Measurements from ENCODE around the gene PPIL4.
"Not testable (repeated sequence)": the region's sequence is repeated elsewhere in the genome, so short reads cannot be mapped to it uniquely, and the experiment has no call there.

The PPIL4 gene

DNA sequence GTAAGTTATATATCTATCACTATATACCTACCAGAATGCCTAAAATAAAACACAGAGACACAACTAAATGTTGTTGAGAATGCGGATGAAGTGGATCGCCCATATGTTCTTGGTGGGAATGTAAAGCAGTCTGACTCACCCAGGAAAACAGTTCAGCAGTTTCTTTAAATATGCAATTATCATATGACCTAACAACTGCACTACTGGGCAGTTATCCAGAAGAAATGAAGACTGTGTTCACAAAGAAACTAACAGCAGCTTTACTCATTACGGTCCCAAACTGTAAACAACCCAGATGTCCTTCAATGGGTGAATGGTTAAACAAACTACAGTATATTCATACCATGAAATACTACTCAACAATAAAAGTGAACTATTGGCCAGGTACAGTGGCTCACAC, 46.8 kb downstream of the PPIL4 start:
- H3K9ac ChIP-seq (ENCODE audit: low read length), result no peak overlapping the region
- no peak for DNase-seq
- no peaks in the 10 kb centered on the region for H4K20me1 ChIP-seq (ENCODE audit: insufficient read depth, low read length)
- H3K79me2 ChIP-seq (ENCODE audit: low read length), result no peaks in the 10 kb centered on the region
- H3F3A ChIP-seq (ENCODE audit: insufficient read depth, low read length), result no peaks in the 10 kb centered on the region
- H3K4me2 ChIP-seq (ENCODE audit: low read depth, low read length), result no peak overlapping the region
- H3K4me3 ChIP-seq (ENCODE audit: low read length), result no peak overlapping the region
- H3K27me3 ChIP-seq (replicated peaks; ENCODE audit: insufficient read depth, low read length), result no peaks in the 10 kb centered on the region
- no peaks in the 10 kb centered on the region for H3K9me3 ChIP-seq (replicated peaks; ENCODE audit: insufficient read depth, low read length)
- H3K9me2 ChIP-seq (replicated peaks; ENCODE audit: insufficient read depth, low read length), result no peaks in the 10 kb centered on the region
- H2AFZ ChIP-seq (ENCODE audit: low read length), result no peak overlapping the region
- TF ChIP-seq, protein P1, sequence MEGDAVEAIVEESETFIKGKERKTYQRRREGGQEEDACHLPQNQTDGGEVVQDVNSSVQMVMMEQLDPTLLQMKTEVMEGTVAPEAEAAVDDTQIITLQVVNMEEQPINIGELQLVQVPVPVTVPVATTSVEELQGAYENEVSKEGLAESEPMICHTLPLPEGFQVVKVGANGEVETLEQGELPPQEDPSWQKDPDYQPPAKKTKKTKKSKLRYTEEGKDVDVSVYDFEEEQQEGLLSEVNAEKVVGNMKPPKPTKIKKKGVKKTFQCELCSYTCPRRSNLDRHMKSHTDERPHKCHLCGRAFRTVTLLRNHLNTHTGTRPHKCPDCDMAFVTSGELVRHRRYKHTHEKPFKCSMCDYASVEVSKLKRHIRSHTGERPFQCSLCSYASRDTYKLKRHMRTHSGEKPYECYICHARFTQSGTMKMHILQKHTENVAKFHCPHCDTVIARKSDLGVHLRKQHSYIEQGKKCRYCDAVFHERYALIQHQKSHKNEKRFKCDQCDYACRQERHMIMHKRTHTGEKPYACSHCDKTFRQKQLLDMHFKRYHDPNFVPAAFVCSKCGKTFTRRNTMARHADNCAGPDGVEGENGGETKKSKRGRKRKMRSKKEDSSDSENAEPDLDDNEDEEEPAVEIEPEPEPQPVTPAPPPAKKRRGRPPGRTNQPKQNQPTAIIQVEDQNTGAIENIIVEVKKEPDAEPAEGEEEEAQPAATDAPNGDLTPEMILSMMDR (IDR thresholded peaks at IDR 0.05; ENCODE audit: low read length), result no peak
- TF ChIP-seq EZH2 (optimal IDR thresholded peaks at IDR 0.05; ENCODE audit: low read depth, low read length) (no peak), EZH2phosphoT487 (IDR thresholded peaks at IDR 0.05; ENCODE audit: low read length) (no peak)
- no peak overlapping the region for H3K27ac ChIP-seq (ENCODE audit: low read length)
- no peaks in the 10 kb centered on the region for H3K4me1 ChIP-seq (ENCODE audit: low read length)
- H3K36me3 ChIP-seq (replicated peaks; ENCODE audit: insufficient read depth, low read length), result no peaks in the 10 kb centered on the region

GRCh38 chr6:149497365-149497764, 48.5 kb downstream of the PPIL4 start:
- no peak for TF ChIP-seq EZH2phosphoT487 (IDR thresholded peaks at IDR 0.05; ENCODE audit: low read length)
- no peak for TF ChIP-seq EZH2 (optimal IDR thresholded peaks at IDR 0.05; ENCODE audit: low read depth, low read length)
- TF ChIP-seq, protein P1 (IDR thresholded peaks at IDR 0.05; ENCODE audit: low read length), result no peak
- no peaks in the 10 kb centered on the region for H3K9me3 ChIP-seq (replicated peaks; ENCODE audit: insufficient read depth, low read length)
- H2AFZ ChIP-seq (ENCODE audit: low read length), result no peak overlapping the region
- H3K4me3 ChIP-seq (ENCODE audit: low read length), result no peak overlapping the region
- no peak overlapping the region for H3K4me2 ChIP-seq (ENCODE audit: low read depth, low read length)
- H3K9ac ChIP-seq (ENCODE audit: low read length), result no peak overlapping the region
- H3K27ac ChIP-seq (ENCODE audit: low read length), result no peak overlapping the region
- no peaks in the 10 kb centered on the region for H3K27me3 ChIP-seq (replicated peaks; ENCODE audit: insufficient read depth, low read length)
- no peaks in the 10 kb centered on the region for H3F3A ChIP-seq (ENCODE audit: insufficient read depth, low read length)
- H3K36me3 ChIP-seq (replicated peaks; ENCODE audit: insufficient read depth, low read length), result no peaks in the 10 kb centered on the region
- no peaks in the 10 kb centered on the region for H3K79me2 ChIP-seq (ENCODE audit: low read length)
- no peaks in the 10 kb centered on the region for H3K4me1 ChIP-seq (ENCODE audit: low read length)
- no peak for DNase-seq
- H3K9me2 ChIP-seq (replicated peaks; ENCODE audit: insufficient read depth, low read length), result no peaks in the 10 kb centered on the region
- H4K20me1 ChIP-seq (ENCODE audit: insufficient read depth, low read length), result no peaks in the 10 kb centered on the region

GRCh38 chr6:149496597-149496996, 49.2 kb downstream of the PPIL4 start:
- not testable (repeated sequence) for H3K4me2 ChIP-seq (ENCODE audit: low read depth, low read length); H3K27me3 ChIP-seq (replicated peaks; ENCODE audit: insufficient read depth, low read length); H2AFZ ChIP-seq (ENCODE audit: low read length); H3K27ac ChIP-seq (ENCODE audit: low read length); DNase-seq; H3K9me3 ChIP-seq (replicated peaks; ENCODE audit: insufficient read depth, low read length); H3K79me2 ChIP-seq (ENCODE audit: low read length); H3K36me3 ChIP-seq (replicated peaks; ENCODE audit: insufficient read depth, low read length); H3K4me1 ChIP-seq (ENCODE audit: low read length); H4K20me1 ChIP-seq (ENCODE audit: insufficient read depth, low read length); H3K9me2 ChIP-seq (replicated peaks; ENCODE audit: insufficient read depth, low read length); H3K9ac ChIP-seq (ENCODE audit: low read length); H3F3A ChIP-seq (ENCODE audit: insufficient read depth, low read length); H3K4me3 ChIP-seq (ENCODE audit: low read length)

DNA sequence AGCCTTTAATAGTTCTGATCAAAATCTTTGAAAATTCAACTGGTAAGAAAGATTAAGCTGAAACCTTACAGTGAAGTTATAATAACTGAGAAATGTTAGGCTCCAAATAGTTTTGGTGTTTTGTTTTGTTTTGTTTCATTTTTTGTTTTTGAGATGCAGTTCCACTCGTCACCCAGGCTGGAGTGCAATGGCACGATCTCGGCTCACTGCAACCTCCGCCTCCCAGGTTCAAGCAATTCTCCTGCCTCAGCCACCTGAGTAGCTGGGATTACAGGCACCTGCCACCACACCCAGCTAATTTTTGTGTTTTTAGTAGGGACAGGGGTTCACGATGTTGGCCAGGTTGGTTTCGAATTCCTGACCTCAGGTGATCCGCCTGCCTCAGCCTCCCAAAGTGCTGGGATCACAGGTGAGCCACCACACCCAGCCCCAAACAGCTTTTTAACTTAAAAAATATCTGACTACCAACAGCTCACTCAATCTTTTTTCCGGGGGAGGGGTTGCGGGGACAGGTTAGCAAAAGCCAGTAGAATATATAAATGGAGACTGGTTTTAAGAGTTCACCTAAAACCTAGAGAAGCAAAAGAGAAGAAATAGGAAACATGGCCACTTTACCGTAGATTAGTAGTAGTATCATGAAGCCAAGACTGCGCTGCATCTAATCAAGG, 50.4 kb downstream of the PPIL4 start:
- H3K27me3 ChIP-seq (replicated peaks; ENCODE audit: insufficient read depth, low read length); H3K36me3 ChIP-seq (replicated peaks; ENCODE audit: insufficient read depth, low read length); H3K4me3 ChIP-seq (ENCODE audit: low read length); H3K9me3 ChIP-seq (replicated peaks; ENCODE audit: insufficient read depth, low read length); DNase-seq; H3K27ac ChIP-seq (ENCODE audit: low read length); H4K20me1 ChIP-seq (ENCODE audit: insufficient read depth, low read length); H2AFZ ChIP-seq (ENCODE audit: low read length); H3F3A ChIP-seq (ENCODE audit: insufficient read depth, low read length); H3K9me2 ChIP-seq (replicated peaks; ENCODE audit: insufficient read depth, low read length); H3K4me2 ChIP-seq (ENCODE audit: low read depth, low read length); H3K79me2 ChIP-seq (ENCODE audit: low read length); H3K4me1 ChIP-seq (ENCODE audit: low read length); H3K9ac ChIP-seq (ENCODE audit: low read length): not testable (repeated sequence)

GRCh38 chr6:149494810-149495209, 51.0 kb downstream of the PPIL4 start:
- not testable (repeated sequence) for H2AFZ ChIP-seq (ENCODE audit: low read length); H3F3A ChIP-seq (ENCODE audit: insufficient read depth, low read length); H3K9me3 ChIP-seq (replicated peaks; ENCODE audit: insufficient read depth, low read length); H4K20me1 ChIP-seq (ENCODE audit: insufficient read depth, low read length); H3K79me2 ChIP-seq (ENCODE audit: low read length); H3K27ac ChIP-seq (ENCODE audit: low read length); H3K4me3 ChIP-seq (ENCODE audit: low read length); H3K27me3 ChIP-seq (replicated peaks; ENCODE audit: insufficient read depth, low read length); DNase-seq; H3K4me2 ChIP-seq (ENCODE audit: low read depth, low read length); H3K9ac ChIP-seq (ENCODE audit: low read length); H3K9me2 ChIP-seq (replicated peaks; ENCODE audit: insufficient read depth, low read length); H3K4me1 ChIP-seq (ENCODE audit: low read length); H3K36me3 ChIP-seq (replicated peaks; ENCODE audit: insufficient read depth, low read length)

Measured in MM.1S (cell line).